Ishikawa (cell line): ENCODE measurements around the gene SPZ1.

Experiments used
- CREB1 ChIP-seq: IDR thresholded peaks from 2 replicates; pipeline ENCODE4 v1.6.1; 2012; ENCODE audit warnings: low read depth
- EP300 ChIP-seq: IDR thresholded peaks from 2 replicates; pipeline ENCODE4 v1.6.1; 2012; ENCODE audit warnings: borderline replicate concordance
- FOXM1 ChIP-seq: IDR thresholded peaks from 2 replicates; pipeline ENCODE4 v1.6.1; 2012; ENCODE audit warnings: low read depth, borderline replicate concordance
- RAD21 ChIP-seq: IDR thresholded peaks from 2 replicates; pipeline ENCODE4 v1.6.1; 2012; ENCODE audit warnings: low read depth
- TAF1 ChIP-seq: IDR thresholded peaks from 2 replicates; pipeline ENCODE4 v1.6.1; 2012; ENCODE audit warnings: low read depth, mild to moderate bottlenecking
- TEAD4 ChIP-seq: IDR thresholded peaks from 2 replicates; pipeline ENCODE4 v1.6.1; 2012
- YY1 ChIP-seq: IDR thresholded peaks from 2 replicates; pipeline ENCODE4 v1.6.1; 2012; ENCODE audit warnings: low read depth
- ZBTB7A ChIP-seq: IDR thresholded peaks from 2 replicates; pipeline ENCODE4 v1.6.1; 2012; ENCODE audit warnings: low read depth
- TF ChIP-seq, protein P1 (sequence below): IDR thresholded peaks from 2 replicates; pipeline ENCODE4 v1.6.1; 2012
- TF ChIP-seq, protein P2 (sequence below): IDR thresholded peaks from 2 replicates; pipeline ENCODE4 v1.6.1; 2012

Gene SPZ1

DNA sequence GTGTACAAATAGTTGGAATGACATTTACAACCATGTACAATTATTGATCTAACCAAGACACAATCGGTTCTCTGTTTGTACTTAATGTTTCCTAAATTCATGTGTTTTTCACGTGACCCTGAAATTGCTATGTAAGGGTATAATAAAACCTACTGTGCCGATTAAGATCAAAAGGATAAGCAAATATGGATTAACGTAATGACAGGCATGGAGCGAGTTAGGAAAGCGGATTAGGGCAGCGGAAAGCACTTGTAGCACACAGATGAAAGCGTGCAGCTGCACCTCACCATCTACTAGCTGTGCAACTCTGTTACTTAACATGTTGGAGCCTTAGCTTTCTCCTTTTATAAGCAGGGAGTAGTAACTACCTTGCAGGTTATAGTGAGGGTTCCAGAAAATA is 49.7 kb downstream of the SPZ1 start:
- TF ChIP-seq CREB1: no peak
- TF ChIP-seq ZBTB7A: no peak
- TF ChIP-seq YY1: no peak

DNA sequence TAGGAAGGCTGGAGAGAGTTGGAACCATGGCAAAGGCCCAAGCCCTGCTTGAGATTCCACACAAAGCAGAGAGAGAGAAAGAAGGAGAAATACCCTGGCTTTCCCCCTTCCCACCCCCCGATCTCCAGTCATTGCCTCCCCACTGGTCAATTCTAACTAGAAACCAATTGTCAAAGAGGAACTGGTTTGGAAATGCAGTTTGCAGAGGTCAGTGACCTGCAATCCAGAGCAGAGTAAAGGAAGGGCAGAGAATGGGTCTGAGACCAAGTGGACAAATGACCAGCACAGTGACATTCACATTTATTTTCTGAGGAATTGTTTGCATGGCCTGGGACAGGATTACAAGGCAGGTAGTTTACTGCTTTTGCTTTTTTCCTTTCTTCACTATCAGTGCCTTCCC is 50.6 kb downstream of the SPZ1 start:
- TF ChIP-seq, protein P1, sequence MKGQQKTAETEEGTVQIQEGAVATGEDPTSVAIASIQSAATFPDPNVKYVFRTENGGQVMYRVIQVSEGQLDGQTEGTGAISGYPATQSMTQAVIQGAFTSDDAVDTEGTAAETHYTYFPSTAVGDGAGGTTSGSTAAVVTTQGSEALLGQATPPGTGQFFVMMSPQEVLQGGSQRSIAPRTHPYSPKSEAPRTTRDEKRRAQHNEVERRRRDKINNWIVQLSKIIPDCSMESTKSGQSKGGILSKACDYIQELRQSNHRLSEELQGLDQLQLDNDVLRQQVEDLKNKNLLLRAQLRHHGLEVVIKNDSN: no peak
- TF ChIP-seq RAD21: no peak
- TF ChIP-seq, protein P2, sequence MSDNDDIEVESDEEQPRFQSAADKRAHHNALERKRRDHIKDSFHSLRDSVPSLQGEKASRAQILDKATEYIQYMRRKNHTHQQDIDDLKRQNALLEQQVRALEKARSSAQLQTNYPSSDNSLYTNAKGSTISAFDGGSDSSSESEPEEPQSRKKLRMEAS: no peak
- TF ChIP-seq TEAD4: no peak
- no peak for TF ChIP-seq ZBTB7A
- TF ChIP-seq CREB1: no peak
- TF ChIP-seq EP300: no peak
- no peak for TF ChIP-seq FOXM1
- no peak for TF ChIP-seq TAF1
